GM12891 (cell line): Measurements from ENCODE around the gene APLP2.
A peak's percentile ranks its signal among the peaks of the same experiment; 100 is the strongest.

Experiments
- DNase-seq: peaks from one replicate; pipeline ENCODE4 v3.0.0; 2011; ENCODE audit warnings: low spot score; ENCODE audit not compliant: insufficient read length
- FAIRE-seq: peaks from 2 replicates; lab custom pipeline; 2011; peaks lifted over from hg19 to GRCh38; lab: Jason Lieb, UNC
- PAX5 ChIP-seq: IDR thresholded peaks from 2 replicates; pipeline ENCODE4 v1.6.1; 2011; ENCODE audit warnings: low read length, moderate library complexity, mild to moderate bottlenecking; ENCODE audit not compliant: insufficient read depth, severe bottlenecking
- POLR2A ChIP-seq: IDR thresholded peaks from 2 replicates; pipeline ENCODE4 v1.6.1; 2011; ENCODE audit warnings: low read depth, low read length, control low read depth
- POLR2AphosphoS5 ChIP-seq: IDR thresholded peaks from 2 replicates; pipeline ENCODE4 v1.6.1; 2011; ENCODE audit warnings: low read depth, low read length, control low read depth
- POU2F2 ChIP-seq: IDR thresholded peaks from 2 replicates; pipeline ENCODE4 v1.6.1; 2011; ENCODE audit warnings: low read depth, mild to moderate bottlenecking, control low read depth, low read length, moderate library complexity
- SPI1 ChIP-seq: IDR thresholded peaks from 2 replicates; pipeline ENCODE4 v1.6.1; 2011; ENCODE audit warnings: low read depth, low read length, control low read depth
- TAF1 ChIP-seq: IDR thresholded peaks from 2 replicates; pipeline ENCODE4 v1.6.1; 2011; ENCODE audit warnings: low read depth, low read length, control low read depth

The APLP2 gene

GRCh38 chr11:130126516-130126915, 56.8 kb downstream of the APLP2 start:
- no peak for TF ChIP-seq SPI1
- no peak for TF ChIP-seq POLR2A
- no peak for TF ChIP-seq POU2F2
- DNase-seq (no peak), FAIRE-seq (no peak)

GRCh38 chr11:130127509-130127908, 57.8 kb downstream of the APLP2 start:
- TF ChIP-seq PAX5 = no peak
- no peak for TF ChIP-seq POU2F2
- no peak for FAIRE-seq
- no peak for DNase-seq

GRCh38 chr11:130128626-130129025, 58.9 kb downstream of the APLP2 start:
- TF ChIP-seq POU2F2 (no peak), PAX5 (no peak), TAF1 (no peak), POLR2A (no peak), SPI1 (no peak), POLR2AphosphoS5 (no peak)
- FAIRE-seq (no peak), DNase-seq (no peak)

- DNase-seq (no peak), FAIRE-seq (no peak)
- no peak for TF ChIP-seq POU2F2
- no peak for TF ChIP-seq SPI1
- TF ChIP-seq PAX5 = no peak
- TF ChIP-seq TAF1 = no peak
- TF ChIP-seq POLR2AphosphoS5 = no peak
- TF ChIP-seq POLR2A = no peak
These were observed 60.2 kb downstream of the APLP2 start for GRCh38 chr11:130129922-130130321.

- TF ChIP-seq TAF1 (no peak), POU2F2 (no peak)
- FAIRE-seq (peak; percentile 92), DNase-seq (peak; percentile 47)
These were observed 62.5 kb downstream of the APLP2 start for GRCh38 chr11:130131961-130132850.

- TF ChIP-seq PAX5 = no peak
- TF ChIP-seq TAF1 = no peak
- no peak for TF ChIP-seq POLR2AphosphoS5
- no peak for TF ChIP-seq POLR2A
- no peak for TF ChIP-seq SPI1
- no peak for TF ChIP-seq POU2F2
- no peak for FAIRE-seq
- no peak for DNase-seq
These were observed 64.0 kb downstream of the APLP2 start for GRCh38 chr11:130133716-130134115.

GRCh38 chr11:130136107-130136506, 66.4 kb downstream of the APLP2 start:
- DNase-seq (no peak), FAIRE-seq (no peak)
- TF ChIP-seq PAX5 = no peak
- no peak for TF ChIP-seq SPI1

GRCh38 chr11:130137999-130138398, 68.3 kb downstream of the APLP2 start:
- no peak for DNase-seq
- FAIRE-seq = no peak
- TF ChIP-seq TAF1 = no peak
- no peak for TF ChIP-seq POU2F2
- no peak for TF ChIP-seq POLR2A
- no peak for TF ChIP-seq SPI1
- TF ChIP-seq POLR2AphosphoS5 = no peak
- TF ChIP-seq PAX5 = no peak

GRCh38 chr11:130139401-130139800, 69.7 kb downstream of the APLP2 start:
- DNase-seq (no peak), FAIRE-seq (no peak)
- TF ChIP-seq TAF1 = no peak
- TF ChIP-seq PAX5 = no peak
- no peak for TF ChIP-seq POLR2AphosphoS5
- TF ChIP-seq POU2F2 = no peak
- TF ChIP-seq SPI1 = no peak
- TF ChIP-seq POLR2A = no peak

- TF ChIP-seq POU2F2 (no peak), POLR2AphosphoS5 (no peak)
- DNase-seq = no peak
- no peak for FAIRE-seq
These were observed 72.1 kb downstream of the APLP2 start for GRCh38 chr11:130141561-130142341.

- no peak for TF ChIP-seq TAF1
- no peak for TF ChIP-seq POLR2A
- TF ChIP-seq POU2F2 = no peak
- no peak for TF ChIP-seq POLR2AphosphoS5
- TF ChIP-seq SPI1 = no peak
- no peak for TF ChIP-seq PAX5
- FAIRE-seq = no peak
- no peak for DNase-seq
These were observed 74.4 kb downstream of the APLP2 start for GRCh38 chr11:130144141-130144540.
